AG04449 (cell line): Measurements from ENCODE around the gene ENOPH1.

Source experiments
- CTCF ChIA-PET: fragments of 350-600 bp; formaldehyde crosslinking; extraction: SDS; loops from one replicate; lab custom pipeline; 2021; ENCODE audit warnings: antibody characterized with exemption; lab: Yijun Ruan, JAX
- POLR2A ChIA-PET: fragments of 400-600, 350-600 bp; formaldehyde crosslinking; extraction: SDS; loops from one replicate; lab custom pipeline; 2020; ENCODE audit warnings: antibody characterized with exemption, inconsistent platforms; lab: Yijun Ruan, JAX
- DNase-seq: peaks from one replicate; pipeline ENCODE4 v3.0.0-alpha.2; 2010; ENCODE audit warnings: low read depth, low spot score
- H3K4me3 ChIP-seq: 2 replicates; pipeline ENCODE4 v1.5.1; 2011; ENCODE audit warnings: low read depth, mild to moderate bottlenecking, control low read depth, low read length
- TF ChIP-seq, protein P1 (sequence below): IDR thresholded peaks from one replicate; pipeline ENCODE4 v1.5.1; 2011; ENCODE audit warnings: mild to moderate bottlenecking, moderate library complexity, low read length, control low read depth, inconsistent platforms; ENCODE audit not compliant: insufficient read depth; ENCODE audit errors: missing control alignments

ENOPH1 gene

GRCh38 chr4:82423245-82424054 lies 6.9 kb upstream of the ENOPH1 start:
- H3K4me3 ChIP-seq, result no peak overlapping the region
- DNase-seq, result no peak
- ChIA-PET CTCF (interaction anchor here (1.2 kb wide), 1 partner anchor 32 kb away, joined by 3 read pairs; no protein-coding TSS in a partner anchor), POLR2A (no interaction called here)
- TF ChIP-seq, protein P1, sequence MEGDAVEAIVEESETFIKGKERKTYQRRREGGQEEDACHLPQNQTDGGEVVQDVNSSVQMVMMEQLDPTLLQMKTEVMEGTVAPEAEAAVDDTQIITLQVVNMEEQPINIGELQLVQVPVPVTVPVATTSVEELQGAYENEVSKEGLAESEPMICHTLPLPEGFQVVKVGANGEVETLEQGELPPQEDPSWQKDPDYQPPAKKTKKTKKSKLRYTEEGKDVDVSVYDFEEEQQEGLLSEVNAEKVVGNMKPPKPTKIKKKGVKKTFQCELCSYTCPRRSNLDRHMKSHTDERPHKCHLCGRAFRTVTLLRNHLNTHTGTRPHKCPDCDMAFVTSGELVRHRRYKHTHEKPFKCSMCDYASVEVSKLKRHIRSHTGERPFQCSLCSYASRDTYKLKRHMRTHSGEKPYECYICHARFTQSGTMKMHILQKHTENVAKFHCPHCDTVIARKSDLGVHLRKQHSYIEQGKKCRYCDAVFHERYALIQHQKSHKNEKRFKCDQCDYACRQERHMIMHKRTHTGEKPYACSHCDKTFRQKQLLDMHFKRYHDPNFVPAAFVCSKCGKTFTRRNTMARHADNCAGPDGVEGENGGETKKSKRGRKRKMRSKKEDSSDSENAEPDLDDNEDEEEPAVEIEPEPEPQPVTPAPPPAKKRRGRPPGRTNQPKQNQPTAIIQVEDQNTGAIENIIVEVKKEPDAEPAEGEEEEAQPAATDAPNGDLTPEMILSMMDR, result no peak

- H3K4me3 ChIP-seq, result no peak overlapping the region
- TF ChIP-seq, protein P1, result no peak
- POLR2A ChIA-PET, result no interaction called here
- CTCF ChIA-PET, result no interaction called here
- DNase-seq, result no peak
These were observed 4.9 kb upstream of the ENOPH1 start for GRCh38 chr4:82425478-82425877.

GRCh38 chr4:82428526-82428968 lies 1.8 kb upstream of the ENOPH1 start:
- TF ChIP-seq, protein P1, result no peak
- ChIA-PET CTCF (interaction anchor here (0.6 to 2.9 kb wide), 20 partner anchors 8 to 583 kb away, joined by 3 to 19 read pairs (median 4); partner anchors contain the start of gene LIN54), POLR2A (interaction anchor here (1.0 to 2.4 kb wide), 13 partner anchors 9 to 828 kb away, joined by 3 to 26 read pairs (median 5); partner anchors contain the start of genes COPS4, HNRNPD, SCD5 and THAP9)
- H3K4me3 ChIP-seq, result peak overlapping the region; percentile 96
- DNase-seq, result no peak

DNA sequence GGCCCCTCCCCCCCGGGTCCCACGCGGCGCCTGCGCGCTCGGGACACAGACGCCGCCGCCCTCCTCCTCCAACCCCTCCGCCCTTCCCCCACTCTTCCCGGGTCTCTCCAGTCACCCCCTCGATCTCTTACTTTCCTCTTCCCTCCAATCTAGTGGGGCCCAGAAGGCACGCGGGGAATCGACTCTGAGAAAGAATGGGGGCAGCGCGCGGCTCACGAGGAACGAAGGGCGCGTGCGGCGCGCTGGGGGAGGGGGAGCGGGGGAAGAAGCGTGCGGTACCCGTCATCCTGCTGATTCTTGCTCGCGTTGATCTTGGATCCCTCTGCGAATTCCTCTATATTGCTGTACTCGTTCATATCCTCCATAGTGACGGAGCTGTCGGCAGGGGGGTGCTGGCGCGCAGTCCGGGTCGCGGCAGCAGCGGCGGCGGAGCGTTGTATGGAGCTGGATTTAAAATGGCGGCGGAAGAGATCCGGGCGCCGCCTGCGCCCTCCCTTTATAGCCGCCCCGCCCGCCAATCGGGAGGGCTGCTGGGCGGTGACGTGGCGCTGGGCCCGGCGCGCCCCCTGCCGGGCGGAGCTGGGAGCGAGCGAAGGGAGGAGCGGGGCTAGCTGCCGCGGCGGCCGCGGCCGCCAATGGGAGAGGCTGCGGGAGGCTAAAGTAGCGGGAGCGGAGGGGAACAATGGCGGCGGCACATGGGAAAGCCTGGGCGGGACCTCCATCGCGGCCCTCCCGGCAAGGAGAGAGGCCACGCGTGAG lies 1.2 kb upstream of the ENOPH1 start:
- DNase-seq, result no peak
- TF ChIP-seq, protein P1, result peak; percentile 76
- ChIA-PET CTCF (interaction anchor here (0.6 to 2.9 kb wide), 23 partner anchors 9 to 646 kb away, joined by 3 to 19 read pairs (median 4); partner anchors contain the start of gene LIN54), POLR2A (interaction anchor here (0.6 to 2.4 kb wide), 25 partner anchors 8 to 827 kb away, joined by 3 to 26 read pairs (median 4); partner anchors contain the start of genes COPS4, HNRNPD, SCD5 and THAP9)
- H3K4me3 ChIP-seq, result peak overlapping the region; percentile 96

- ChIA-PET POLR2A (interaction anchor here (0.6 to 2.4 kb wide), 22 partner anchors 8 to 827 kb away, joined by 3 to 26 read pairs (median 4); partner anchors contain the start of genes COPS4 and HNRNPD), CTCF (interaction anchor here (0.6 to 2.9 kb wide), 20 partner anchors 8 to 645 kb away, joined by 3 to 19 read pairs (median 4); no protein-coding TSS in a partner anchor)
- peak overlapping the region; percentile 68 for H3K4me3 ChIP-seq
- TF ChIP-seq, protein P1, result no peak
- no peak for DNase-seq
These were observed 630 bp upstream of the ENOPH1 start for GRCh38 chr4:82429728-82430192.
